Mammary epithelial cell (primary cell): ENCODE data around the gene OR56A5.

Experiments used
- CTCF ChIP-seq, 2 donors: IDR thresholded peaks in 1 of 2; conservative IDR thresholded peaks in 1 of 2; 2 replicates each; pipeline ENCODE4 v1.5.1; 2011 to 2012; ENCODE audit warnings: inconsistent platforms in 2 of 2, low read length in 2 of 2, mild to moderate bottlenecking in 2 of 2, control low read depth in 1 of 2, low read depth in 1 of 2; ENCODE audit not compliant: insufficient read depth in 1 of 2; ENCODE audit errors: extremely low read depth in 1 of 2
- EZH2 ChIP-seq: IDR thresholded peaks from 2 replicates; pipeline ENCODE4 v1.6.1; 2012; ENCODE audit warnings: low read length, inconsistent platforms, borderline replicate concordance

GRCh38 chr11:5967708-5968107 is 586 bp downstream of the OR56A5 start:
- TF ChIP-seq CTCF (conservative IDR thresholded peaks at IDR 0.05 in 1 of 2, IDR thresholded peaks at IDR 0.05 in 1 of 2; ENCODE audit: extremely low read depth in 1 of 2, insufficient read depth in 1 of 2, low read depth in 1 of 2, low read length in 2 of 2) = no peak
- no peak for TF ChIP-seq EZH2
